Neural progenitor cell (in vitro differentiated cells): ENCODE data around the gene CLTCL1.

Source experiments
- CTCF ChIP-seq: fragments of 200-600 bp; sonication (generic); IDR thresholded peaks from 2 replicates; pipeline ENCODE4 v1.5.1; 2017; ENCODE audit warnings: antibody characterized with exemption, mild to moderate bottlenecking
- EZH2 ChIP-seq: fragments of 200-600 bp; sonication (generic); IDR thresholded peaks from 2 replicates; pipeline ENCODE4 v1.6.1; 2017; ENCODE audit warnings: antibody characterized with exemption, mild to moderate bottlenecking, moderate library complexity

DNA sequence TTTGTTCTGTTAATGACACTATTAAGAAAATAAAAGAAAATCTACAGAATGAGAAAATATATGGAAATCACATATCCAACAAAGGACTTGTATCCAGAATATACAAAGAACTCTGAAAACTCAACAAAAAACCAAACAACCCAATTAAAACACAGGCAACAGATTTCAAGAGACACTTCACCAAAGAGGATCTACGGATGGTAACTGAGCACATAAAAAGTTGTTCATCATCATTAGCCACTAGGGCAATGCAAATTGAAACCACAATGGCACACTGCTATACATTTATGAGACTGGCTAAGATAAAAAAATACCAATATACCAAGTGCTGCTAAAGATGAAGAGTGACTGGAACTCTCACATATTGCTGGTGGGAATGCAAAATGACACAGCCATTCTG lies 78.5 kb downstream of the CLTCL1 start:
- no peak for TF ChIP-seq EZH2
- TF ChIP-seq CTCF = no peak
